Superior temporal gyrus (tissue), 1 donor: ENCODE data around the gene VSTM2B.

Experiments
- DNase-seq: peaks from one replicate; pipeline ENCODE4 v3.0.0-alpha.2; 2016; ENCODE audit errors: extremely low spot score

VSTM2B gene

GRCh38 chr19:29515706-29516357 is 10.0 kb upstream of the VSTM2B start:
- DNase-seq = no peak

DNA sequence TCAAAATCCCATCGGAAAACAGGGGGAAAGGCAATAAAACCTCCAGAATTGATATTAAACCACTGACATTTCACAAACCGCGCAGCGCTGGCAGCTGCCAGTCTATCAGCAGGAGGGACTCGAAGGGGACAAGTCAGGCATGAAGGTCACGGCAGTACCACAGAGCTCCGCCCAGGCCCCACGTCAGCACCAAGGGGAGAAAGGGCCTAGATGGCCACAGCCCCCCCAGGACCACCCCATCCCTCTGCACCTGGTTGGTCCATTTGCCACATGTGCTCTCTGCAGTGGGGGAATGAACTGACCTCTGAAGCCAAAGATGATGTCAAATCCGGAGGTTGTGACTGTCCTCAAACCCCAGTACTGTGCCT is 9.5 kb upstream of the VSTM2B start:
- no peak for DNase-seq

DNA sequence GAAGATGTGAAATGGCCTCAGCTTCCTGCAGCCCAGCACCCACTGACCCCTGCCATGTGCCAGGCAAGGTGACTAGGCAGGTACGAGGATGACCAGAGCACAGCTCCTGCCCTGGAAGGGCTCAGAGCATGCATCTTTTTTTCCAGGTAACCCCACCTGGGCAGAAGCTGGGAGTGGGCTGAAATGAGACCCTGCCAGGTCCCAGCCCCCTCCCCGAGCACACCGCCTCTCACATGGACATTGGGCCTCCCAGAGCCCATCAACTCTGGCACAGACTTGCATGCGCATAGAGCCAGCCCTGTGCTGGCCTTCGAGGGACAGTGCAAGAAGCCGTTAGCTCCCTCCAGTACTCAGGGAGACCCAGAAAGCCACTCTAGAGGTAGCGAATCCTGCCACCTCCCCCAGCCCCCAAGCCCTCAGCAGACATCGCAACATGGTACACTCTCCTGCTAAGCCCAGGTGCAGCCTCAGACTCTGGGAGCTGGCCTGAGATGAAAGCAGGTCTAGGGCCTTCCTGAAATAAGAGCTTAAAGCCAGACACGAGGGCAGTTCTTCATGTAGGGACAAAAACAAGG is 8.9 kb upstream of the VSTM2B start:
- DNase-seq = no peak

DNA sequence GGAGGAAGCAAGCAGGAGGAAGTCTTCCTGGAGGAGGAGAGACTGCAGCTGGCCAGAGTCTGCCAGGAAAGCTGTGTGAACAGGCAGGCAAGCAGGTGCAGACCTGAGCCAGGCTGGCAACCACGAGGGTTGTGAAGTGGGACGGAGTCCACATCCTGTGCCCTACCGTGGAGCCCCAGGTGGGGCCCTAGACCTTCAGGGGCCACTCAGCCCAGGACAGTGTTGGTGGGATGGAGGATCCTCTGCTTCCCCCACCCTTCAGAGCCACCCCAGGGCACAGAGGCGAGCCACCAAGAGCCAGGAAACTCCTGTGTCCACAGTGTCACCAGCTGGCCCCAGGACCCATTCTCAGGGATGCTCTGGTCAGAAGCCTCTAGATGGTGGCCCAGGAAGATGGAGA is 8.4 kb upstream of the VSTM2B start:
- no peak for DNase-seq

- DNase-seq = no peak
Measured at GRCh38 chr19:29517946-29518345, 7.8 kb upstream of the VSTM2B start.

- no peak for DNase-seq
Measured at GRCh38 chr19:29519146-29519545, 6.6 kb upstream of the VSTM2B start.

GRCh38 chr19:29519931-29520330 is 5.9 kb upstream of the VSTM2B start:
- no peak for DNase-seq

GRCh38 chr19:29520390-29520789 is 5.4 kb upstream of the VSTM2B start:
- no peak for DNase-seq

DNA sequence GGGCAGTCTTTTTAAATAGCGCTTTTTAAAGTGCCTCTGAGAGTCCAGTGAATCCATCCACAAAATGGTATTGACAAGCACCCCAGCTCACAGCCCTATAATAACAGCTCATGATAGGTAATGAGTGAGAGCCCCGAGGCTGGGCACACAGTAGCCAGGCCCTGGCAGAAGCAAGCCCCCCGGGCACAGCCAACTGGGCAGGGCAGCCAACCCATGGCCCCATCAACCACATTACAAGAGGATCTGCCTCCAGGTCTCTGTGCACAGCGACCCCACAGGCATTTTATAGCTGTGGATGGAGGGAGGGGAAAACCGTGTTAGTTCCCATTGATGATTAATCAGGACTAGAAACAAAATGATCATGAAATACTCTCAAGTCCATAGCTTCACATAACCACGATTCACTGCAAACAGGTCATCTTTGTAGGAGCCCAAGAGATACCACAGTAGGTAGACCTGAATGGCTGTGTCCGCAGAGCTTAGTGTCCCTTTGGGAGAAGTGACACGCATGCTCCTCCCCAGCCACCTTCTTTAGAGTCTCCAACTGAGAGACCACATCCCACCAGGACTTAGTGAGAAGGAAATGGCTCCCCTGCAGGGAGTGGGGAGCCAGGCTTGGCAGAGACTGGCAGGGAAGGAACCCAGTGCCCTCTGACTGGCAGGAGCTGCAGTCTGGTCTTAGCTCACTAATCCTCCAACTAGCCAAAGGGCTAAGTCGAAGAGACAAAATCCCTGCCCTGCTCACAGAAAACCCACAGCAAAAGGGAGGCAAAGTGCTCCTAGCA is 4.3 kb upstream of the VSTM2B start:
- DNase-seq = no peak

- no peak for DNase-seq
Measured at GRCh38 chr19:29523568-29523967, 2.2 kb upstream of the VSTM2B start.

DNA sequence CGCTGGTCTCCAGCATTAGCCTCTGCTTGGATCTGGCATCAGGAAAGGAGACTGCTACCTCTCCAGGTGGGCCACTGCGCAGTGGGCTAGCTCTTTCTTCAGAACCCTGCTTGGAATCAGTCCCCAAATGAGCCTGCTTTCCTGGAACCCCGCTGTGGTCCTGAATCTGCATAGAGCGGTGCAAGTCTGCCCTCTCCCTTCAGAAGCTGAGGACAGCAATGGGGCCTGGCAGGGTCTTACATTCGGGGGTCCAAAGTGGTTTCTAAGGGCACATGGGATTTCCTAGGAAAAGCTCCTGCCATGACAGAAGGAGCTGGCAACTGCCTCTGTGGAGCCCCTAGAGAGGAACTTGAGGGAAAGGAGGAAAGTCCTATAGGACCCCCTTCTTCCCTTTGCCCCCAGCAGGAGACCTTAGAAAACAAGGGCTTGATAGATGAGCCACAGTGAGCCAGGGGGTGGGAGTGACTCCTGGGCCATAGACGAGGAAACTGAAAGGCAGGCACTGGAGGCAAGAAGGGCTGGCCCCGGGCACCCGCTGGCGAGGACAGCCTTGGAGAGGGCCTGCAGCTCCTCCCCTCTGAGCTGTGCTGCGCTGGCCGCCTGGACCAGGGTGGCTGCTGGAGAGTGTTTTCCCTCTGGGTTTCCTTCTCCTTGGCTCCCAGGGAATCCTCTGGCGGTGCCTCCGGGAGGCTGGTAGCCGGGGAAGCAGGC is 1.4 kb upstream of the VSTM2B start:
- DNase-seq = peak; percentile 79

GRCh38 chr19:29524912-29525831 is 622 bp upstream of the VSTM2B start:
- DNase-seq = peak; percentile 47

DNA sequence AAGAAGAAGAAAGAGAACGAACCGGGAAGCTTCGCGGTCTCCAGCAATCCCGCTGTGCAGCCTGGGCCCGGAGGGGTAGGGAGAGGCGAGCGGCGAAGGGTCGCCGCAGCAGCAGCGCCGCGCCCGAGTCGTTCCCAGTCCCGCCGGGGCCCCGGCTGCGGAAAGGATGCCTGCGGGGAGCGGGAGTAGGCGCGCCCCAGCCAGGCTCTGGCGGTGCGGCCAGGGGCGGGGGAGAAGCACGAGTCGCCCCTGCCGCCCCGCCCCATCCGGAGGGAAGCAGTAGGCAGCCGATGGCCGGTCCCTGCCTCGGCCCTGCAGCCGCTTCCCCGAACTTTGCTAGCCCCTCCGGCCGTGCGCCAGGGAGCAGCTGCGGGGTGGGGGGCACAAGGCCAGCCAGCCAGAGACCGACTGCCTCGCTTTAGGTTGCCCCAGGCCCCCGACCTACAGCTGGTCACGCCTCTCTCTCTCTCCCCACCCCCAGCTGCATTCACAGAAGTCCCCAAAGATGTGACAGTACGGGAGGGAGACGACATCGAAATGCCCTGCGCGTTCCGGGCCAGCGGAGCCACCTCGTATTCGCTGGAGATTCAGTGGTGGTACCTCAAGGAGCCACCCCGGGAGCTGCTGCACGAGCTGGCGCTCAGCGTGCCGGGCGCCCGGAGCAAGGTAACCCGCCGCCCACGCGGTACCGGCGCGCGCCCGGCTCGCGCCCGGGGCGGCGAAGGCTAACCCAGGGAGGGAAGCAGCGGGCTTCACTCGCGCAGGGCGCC is 1.1 kb downstream of the VSTM2B start:
- peak; percentile 52 for DNase-seq

DNA sequence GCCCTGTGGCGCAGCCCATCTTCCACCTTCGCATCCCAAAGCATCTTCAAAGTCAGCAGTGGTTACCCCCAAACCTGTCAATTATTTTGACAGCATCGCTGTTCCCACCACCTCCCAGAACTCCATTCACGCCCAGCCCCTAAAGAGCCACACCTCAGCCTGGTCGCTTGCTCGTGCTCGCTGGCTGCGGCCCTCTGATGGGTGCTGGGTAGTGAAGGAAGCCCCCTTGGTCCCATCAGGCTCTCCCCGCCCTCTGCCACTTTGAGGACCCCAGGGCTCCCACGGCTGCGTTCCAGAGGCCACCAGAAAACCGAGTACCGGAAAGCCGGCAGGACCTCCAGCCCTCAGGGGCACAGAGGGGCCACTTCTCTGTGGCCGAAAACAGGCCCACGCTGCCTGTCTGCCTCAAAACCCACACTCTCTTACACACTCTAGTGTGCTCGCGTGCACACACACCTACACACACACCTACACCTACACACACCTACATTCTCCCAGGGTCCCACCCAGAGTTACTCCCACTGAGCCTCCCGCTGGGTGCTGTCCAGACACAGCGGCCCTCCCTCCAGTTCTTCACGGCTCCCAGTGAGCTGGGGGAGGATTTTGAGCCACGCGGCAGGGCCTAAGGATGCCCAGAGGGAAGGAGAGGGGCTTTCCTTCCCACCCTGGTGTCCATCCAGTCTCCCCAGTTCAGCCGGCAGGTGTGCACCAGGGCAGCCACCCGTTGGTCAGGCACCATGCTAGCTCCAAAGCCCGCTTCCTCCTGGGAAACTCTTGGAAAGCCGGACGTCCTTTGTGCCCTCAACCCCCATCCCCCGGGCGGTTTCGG is 1.9 kb downstream of the VSTM2B start:
- DNase-seq = peak; percentile 18

- DNase-seq = peak; percentile 86
Measured at GRCh38 chr19:29528350-29528945, 2.7 kb downstream of the VSTM2B start.

DNA sequence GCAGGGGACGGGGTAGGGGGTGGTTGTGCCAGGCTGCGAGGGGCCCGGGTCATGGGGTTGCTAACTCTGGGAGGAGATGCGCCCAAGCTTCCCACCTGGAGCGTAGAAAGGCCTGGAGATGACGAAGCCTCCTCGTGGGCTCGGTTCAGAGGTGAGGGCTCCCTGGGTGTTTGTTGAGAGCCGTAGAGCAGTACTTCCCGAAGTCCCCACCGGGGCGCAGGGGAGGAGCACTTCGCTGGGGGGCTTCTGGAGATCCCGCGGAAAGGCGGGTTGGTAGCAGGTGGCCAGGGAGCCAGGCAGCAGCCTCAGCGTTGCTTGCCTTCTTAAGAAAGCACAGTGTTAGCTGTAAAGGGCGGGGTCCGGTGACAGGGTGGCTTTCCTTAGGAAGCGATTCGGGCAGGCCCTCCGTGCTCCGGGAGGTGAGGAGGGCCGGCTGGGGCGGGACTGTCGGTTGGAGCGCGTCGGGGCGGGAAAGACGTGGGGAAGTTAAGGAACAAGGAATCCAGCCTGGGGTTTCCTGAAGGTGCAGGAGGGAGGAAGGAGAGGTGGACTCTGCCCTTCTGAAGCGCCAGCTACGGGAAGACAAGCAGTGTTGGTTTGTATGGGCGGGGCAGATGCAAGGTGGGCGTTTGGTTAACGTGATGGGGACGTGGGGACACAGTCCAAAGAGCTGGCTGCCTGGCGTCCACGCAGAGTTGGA is 3.3 kb downstream of the VSTM2B start:
- DNase-seq = no peak

GRCh38 chr19:29529646-29530539 is 4.1 kb downstream of the VSTM2B start:
- no peak for DNase-seq
